Brain microvascular endothelial cell (primary cell): ENCODE data around the gene DPP9.

Source experiments
- DNase-seq: peaks from one replicate; pipeline ENCODE4 v3.0.0-alpha.2; 2020
- H3K27ac ChIP-seq: fragments of 250-450 bp; sonication (Bioruptor Pico); 2 replicates; pipeline ENCODE4 v1.5.1; 2020; ENCODE audit warnings: mild to moderate bottlenecking, moderate library complexity
- H3K27me3 ChIP-seq: fragments of 250-450 bp; sonication (Bioruptor Pico); replicated peaks from 2 replicates; pipeline ENCODE4 v1.5.1; 2020; ENCODE audit warnings: mild to moderate bottlenecking
- H3K36me3 ChIP-seq: fragments of 250-450 bp; sonication (Bioruptor Pico); replicated peaks from 2 replicates; pipeline ENCODE4 v1.5.1; 2020; ENCODE audit warnings: mild to moderate bottlenecking
- H3K4me3 ChIP-seq: 2 replicates; pipeline ENCODE4 v1.5.1; 2011; ENCODE audit warnings: low read depth, mild to moderate bottlenecking, control low read depth, low read length, moderate library complexity
- in situ Hi-C: cut with HindIII; loops from 2 replicates; pipeline ENCODE4 v1.10.0; 2017; ENCODE audit warnings: low sequenced_read_pairs, low pct_ligation_motif_present
- TF ChIP-seq, protein P1 (sequence below): IDR thresholded peaks from 2 replicates; pipeline ENCODE4 v1.5.1; 2011; ENCODE audit warnings: low read depth, mild to moderate bottlenecking, moderate library complexity, low read length, control low read depth, inconsistent platforms; ENCODE audit errors: missing control alignments

Gene DPP9

DNA sequence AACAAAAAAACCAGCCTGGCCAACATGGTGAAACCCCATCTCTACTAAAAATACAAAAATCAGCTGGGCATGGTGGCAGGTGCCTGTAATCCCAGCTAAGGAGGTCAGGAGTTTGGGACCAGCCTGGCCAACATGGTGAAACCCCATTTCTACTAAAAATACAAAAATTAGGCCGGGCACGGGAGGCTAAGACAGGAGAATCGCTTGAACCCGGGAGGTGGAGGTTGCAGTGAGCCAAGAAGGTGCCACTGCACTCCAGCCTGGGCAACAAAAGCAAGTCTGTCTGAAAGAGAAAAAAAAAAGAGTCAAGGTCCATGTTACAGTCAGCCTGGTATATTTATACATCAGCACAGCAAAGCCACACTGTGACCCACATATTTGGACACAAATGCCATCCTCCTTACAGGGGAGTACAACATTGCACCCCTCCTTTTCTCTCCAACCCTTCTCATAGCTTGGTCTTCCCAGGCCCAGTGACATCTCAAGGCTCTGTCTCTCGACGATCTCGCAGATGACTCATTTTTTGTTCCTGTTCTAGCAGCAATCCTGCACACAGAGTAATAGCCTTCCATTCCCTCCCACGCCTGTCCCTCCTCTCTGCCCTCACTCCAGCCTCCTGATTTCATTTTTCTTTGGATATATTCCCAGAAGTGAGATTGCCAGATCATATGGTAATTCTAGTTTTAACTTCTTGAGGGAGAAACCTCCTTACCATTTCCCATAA, 21.0 kb upstream of the DPP9 start:
- Histone ChIP-seq H3K27ac (no peak overlapping the region), H3K4me3 (no peak overlapping the region), H3K36me3 (no peaks in the 10 kb centered on the region), H3K27me3 (peaks cover 4% of the 10 kb centered on the region)
- TF ChIP-seq, protein P1, sequence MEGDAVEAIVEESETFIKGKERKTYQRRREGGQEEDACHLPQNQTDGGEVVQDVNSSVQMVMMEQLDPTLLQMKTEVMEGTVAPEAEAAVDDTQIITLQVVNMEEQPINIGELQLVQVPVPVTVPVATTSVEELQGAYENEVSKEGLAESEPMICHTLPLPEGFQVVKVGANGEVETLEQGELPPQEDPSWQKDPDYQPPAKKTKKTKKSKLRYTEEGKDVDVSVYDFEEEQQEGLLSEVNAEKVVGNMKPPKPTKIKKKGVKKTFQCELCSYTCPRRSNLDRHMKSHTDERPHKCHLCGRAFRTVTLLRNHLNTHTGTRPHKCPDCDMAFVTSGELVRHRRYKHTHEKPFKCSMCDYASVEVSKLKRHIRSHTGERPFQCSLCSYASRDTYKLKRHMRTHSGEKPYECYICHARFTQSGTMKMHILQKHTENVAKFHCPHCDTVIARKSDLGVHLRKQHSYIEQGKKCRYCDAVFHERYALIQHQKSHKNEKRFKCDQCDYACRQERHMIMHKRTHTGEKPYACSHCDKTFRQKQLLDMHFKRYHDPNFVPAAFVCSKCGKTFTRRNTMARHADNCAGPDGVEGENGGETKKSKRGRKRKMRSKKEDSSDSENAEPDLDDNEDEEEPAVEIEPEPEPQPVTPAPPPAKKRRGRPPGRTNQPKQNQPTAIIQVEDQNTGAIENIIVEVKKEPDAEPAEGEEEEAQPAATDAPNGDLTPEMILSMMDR = no peak
- peak; percentile 90 for DNase-seq
- in situ Hi-C loops = no loop called here

DNA sequence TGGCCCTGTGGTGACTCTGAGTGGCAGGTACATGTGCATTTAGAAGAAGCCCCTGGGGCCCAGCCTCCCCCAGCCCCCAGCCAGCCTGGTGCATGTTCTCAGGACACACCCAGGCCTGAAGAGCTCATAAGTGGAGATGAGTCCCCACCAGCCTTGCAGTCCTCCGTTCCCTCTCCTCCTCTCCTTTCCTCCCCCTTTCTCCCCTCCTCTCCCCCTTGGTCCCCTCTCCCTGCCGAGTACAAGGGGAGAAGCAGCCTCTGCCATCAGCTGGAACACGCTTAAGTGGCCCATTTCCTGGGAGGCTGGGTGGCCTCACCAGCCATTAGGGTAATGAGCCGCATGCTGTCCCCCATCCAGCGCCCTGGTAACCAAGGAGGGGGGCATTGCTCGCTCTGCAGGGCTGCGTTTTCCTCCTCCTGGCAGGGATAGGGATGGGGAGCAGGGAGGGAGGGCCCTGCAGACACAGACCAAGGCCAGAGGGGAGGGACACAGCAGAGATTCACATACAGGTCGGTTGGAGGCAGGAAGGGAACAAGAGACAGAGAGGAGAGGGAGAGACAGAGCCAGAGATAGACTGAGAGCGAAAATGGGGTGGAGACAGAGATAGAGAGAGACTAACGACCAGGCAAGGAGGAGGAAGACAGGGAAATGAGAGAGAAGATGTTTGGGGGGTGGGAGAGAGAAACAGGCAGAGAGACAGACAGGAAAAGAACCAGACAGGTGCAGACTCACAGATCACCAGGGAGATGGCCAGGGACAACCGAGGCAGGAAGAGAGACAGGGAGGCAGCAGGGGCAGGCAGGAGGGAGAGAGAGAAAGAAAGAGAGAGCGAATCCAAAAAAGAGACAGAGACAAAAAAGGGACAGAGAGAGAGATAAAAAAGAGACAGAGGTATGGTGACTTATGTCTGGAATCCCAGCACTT, 19.3 kb upstream of the DPP9 start:
- Histone ChIP-seq H3K27me3 (peaks cover 2% of the 10 kb centered on the region), H3K27ac (no peak overlapping the region), H3K36me3 (no peaks in the 10 kb centered on the region), H3K4me3 (no peak overlapping the region)
- DNase-seq = no peak
- TF ChIP-seq, protein P1 = no peak
- in situ Hi-C loops = no loop called here

DNA sequence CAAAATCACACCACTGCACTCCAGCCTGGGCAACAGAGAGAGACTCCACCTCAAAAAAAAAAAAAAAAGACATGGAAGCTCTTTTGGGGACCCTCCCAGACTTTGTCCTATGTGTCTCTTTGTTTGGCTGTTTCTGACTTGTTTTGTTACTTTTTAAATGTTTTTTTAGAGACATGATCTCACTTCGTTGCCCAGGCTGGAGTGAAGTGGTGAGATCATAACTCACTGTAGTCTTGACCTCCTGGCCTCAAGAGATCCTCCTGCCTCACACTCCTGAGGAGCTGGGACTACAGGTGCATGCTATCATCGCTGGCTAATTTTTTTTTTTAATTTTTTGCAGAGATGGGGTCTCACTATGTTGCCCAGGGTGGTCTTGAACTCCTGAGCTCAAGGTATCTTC, 16.4 kb upstream of the DPP9 start:
- H3K27ac ChIP-seq = no peak overlapping the region
- no peaks in the 10 kb centered on the region for H3K36me3 ChIP-seq
- H3K4me3 ChIP-seq = no peak overlapping the region
- TF ChIP-seq, protein P1 = no peak
- in situ Hi-C loops = no loop called here
- peaks cover 2% of the 10 kb centered on the region for H3K27me3 ChIP-seq
- DNase-seq = no peak

DNA sequence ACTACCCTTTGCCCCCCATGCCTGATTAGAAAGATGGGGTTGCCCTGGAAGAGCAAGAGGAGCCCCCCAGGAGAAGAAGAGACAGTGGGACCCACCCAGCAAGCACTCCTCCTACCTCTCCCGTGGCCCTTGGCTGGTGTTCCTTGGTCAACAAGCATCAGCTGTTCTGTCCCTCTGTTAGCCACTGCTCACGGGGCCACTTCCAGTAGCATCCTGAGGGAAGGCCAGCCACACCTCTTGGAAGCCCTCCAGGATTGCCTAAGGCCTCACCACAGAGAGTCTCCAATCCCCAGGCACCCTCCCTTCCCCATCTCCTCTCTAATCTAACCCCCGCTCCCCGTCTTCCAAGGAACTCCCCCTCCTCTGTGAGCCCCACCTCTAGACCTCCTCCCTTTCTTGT, 15.1 kb upstream of the DPP9 start:
- in situ Hi-C loops = no loop called here
- TF ChIP-seq, protein P1 = no peak
- Histone ChIP-seq H3K4me3 (no peak overlapping the region), H3K27me3 (peaks cover 2% of the 10 kb centered on the region), H3K36me3 (no peaks in the 10 kb centered on the region), H3K27ac (no peak overlapping the region)
- no peak for DNase-seq

DNA sequence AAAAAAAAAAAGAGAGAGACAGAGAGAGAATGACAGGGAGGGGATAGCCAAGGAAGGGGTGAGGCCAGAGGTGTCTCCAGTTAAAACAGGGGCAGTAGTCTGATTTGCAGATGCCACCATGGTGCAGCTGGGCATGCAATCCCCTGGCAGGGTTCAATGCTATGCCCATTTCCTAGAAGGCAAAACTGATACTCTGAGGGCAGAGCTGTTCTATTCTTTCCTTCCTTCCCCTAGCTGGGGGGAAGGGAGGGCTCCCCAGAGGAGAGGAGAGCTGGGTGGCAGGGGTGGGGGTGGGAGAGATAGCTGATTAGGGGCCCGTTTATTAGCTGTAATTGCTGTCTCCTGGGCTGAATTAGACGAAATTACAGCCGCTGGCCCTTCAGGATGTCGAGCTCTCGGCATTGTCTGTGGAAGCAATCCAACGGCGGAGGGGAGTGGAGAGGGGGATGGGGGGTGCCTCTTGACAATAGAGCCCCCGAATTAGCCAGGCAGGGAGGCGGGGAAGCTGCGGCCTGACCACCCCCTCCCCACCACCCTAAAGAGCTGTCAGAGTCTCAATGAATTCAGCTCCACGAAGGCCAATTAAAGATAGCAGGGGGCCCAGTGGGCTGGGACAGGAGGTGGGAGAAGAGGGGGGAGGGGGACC, 14.4 kb upstream of the DPP9 start:
- TF ChIP-seq, protein P1 = no peak
- H3K4me3 ChIP-seq = no peak overlapping the region
- H3K36me3 ChIP-seq = no peaks in the 10 kb centered on the region
- in situ Hi-C loops = no loop called here
- DNase-seq = no peak
- no peak overlapping the region for H3K27ac ChIP-seq
- H3K27me3 ChIP-seq = peaks cover 2% of the 10 kb centered on the region
